ENCODE measurements around the gene CELF1. TPM values are rescaled to one million over a fixed set of nuclear protein-coding genes. Genes with fewer than 3 reads are reported as not detected.

CELF1 gene
- total RNA-seq, result 49.8 and 54.3 TPM in 2 replicates

DNA sequence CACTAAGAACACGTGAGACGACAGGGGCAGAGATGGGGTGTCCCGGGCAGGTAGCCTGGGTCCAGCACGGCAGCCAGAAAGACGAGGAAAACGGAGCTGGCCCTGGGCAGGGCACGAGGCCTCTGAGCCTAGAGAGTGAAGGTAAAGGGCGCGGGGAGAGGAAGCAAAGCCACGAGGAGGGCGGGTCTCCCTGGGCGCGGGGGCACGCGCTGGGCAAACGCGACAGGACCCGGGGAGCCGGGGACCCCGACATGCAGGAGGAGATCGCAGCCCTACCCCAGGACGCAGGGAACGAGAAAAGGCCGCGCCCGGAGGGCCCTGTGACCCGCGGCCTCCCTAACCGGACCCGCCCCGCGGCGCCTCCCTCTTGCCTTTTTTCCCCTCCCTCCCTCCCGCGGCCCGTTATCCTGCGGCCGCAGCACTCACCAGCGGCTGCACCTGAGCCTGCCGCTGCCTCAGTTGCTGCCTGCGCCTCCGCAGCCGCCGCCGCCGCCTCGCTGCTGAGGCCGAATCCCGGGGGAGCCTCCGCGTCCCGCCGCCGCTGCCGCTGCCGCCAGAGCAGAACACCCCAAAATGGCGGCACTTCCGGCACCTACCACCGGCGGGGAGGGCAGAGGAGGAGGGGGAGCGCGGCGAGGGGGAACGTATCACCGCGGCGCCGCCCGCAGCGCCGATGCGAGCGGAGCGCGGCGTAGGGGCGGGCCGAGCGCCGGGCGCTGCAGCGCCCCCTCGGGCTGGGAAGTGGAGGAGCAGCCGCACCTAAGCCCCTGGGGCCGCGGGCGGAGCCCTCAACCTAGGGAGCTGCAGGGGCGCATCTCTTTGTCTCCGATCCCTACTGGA, at the start of gene CELF1:
Gene CELF1, minus strand, starts transcription at position 567 of the 840 bp plus-strand sequence. CDS start 53,609 bp downstream, outside the sequence.

GRCh38 chr11:47593934-47594855, 41.3 kb upstream of the CELF1 start, which contains the start of gene C1QTNF4:
Gene C1QTNF4, minus strand, starts transcription at chr11:47594411. Its CDS starts 3,601 bp downstream, at chr11:47590810.

DNA sequence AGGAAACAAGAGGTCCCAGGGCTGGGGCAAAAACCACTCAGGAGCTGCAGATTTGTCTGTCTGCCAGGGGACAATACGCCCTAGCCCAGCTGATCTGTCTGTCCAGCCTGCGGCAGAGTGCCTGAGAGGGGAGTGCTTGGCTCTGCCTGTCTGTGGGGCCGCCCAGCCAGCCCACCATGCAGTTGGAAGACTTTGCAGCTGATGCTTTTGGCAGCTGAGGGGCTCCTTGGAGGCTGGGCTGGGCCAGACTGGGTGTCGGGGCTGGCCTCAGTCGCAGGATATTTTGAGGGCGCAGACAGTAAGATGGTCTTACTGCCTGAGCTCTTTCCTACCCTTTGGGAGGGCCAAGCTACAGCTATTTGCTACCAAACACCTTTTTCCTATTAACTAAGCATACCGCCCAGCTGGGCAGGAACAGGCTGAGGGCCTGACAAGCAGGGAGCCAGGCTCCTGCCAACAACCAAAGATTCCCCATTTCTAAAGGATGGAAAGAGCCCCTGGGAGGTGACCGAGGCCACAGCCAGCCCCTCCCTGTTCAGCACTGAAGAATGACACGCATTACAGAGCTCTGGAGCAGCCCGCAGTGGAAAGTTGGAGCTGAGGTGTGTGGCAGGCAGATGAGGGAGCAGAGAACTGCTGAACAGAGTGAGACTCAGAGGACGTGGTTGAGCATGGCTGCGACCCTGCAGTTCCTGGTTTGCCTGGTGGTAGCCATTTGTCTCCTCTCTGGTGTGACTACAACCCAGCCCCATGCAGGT, 33.3 kb upstream of the CELF1 start, which contains the start of gene FAM180B:
Gene FAM180B, plus strand, starts transcription at position 581 of the 758 bp plus-strand sequence. Its CDS starts 91 bp downstream, at position 672.

DNA sequence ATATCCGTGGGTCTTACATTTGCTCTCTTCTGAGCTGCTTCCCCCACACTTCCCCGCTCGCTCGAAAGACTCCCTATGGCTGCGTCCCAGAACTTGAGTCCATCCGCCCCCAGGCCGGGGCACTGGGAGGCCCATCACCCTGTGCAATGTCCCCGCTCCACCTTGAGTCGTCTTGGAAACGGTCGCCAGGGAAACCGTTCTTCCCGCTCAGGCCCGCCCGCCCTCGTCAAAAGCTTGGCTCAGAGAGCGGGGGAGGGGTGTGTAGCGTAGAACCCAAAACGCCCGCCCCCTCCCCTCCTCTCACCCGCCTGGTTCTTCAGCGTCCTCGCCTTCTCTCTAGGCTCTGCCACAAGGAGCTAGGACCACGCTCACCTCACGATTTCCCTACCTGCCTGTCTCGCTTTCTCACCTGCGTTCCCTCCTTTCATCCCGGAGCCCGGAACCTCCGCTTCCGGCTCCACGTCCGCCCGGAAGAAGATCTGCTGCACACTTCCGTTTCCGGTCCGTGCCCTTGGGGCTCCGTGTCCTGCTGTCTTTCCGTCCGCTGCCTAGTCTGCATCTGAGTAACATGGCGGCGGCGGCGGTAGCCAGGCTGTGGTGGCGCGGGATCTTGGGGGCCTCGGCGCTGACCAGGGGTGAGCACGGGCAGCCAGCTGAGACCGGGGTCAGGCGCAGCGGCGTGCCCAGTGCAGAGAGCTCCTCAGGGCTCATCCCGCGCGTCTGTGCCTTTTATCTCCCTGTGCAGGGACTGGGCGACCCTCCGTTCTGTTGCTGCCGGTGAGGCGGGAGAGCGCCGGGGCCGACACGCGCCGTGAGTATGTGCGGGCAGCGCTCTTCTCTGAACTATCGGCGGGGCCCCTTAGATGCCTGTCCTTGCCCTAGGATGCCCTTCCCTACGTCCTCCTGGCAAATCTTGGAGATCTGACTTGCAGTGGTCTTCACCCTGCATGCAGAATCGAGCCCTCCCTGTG, 25.9 kb upstream of the CELF1 start, which contains the start of the genes KBTBD4 and NDUFS3:
Gene KBTBD4, minus strand, starts transcription at position 447 of the 971 bp plus-strand sequence. Its CDS starts 19 bp downstream, at position 428.
Gene NDUFS3, plus strand, starts transcription at position 551 of the 971 bp plus-strand sequence. Its CDS starts 18 bp downstream, at position 569.

GRCh38 chr11:47565340-47566148, 12.6 kb upstream of the CELF1 start, which contains the start of gene PTPMT1:
Gene PTPMT1, plus strand, starts transcription at chr11:47565599. Its CDS starts 24 bp downstream, at chr11:47565623.

GRCh38 chr11:47448566-47449427, 104.1 kb downstream of the CELF1 start, which contains the start of gene RAPSN:
Gene RAPSN, minus strand, starts transcription at chr11:47449136. Its CDS starts 172 bp downstream, at chr11:47448964.

GRCh38 chr11:47426062-47426956, 126.6 kb downstream of the CELF1 start, which contains the start of gene PSMC3:
Gene PSMC3, minus strand, starts transcription at chr11:47426439. Its CDS starts 160 bp downstream, at chr11:47426279.

Other genes starting within 250 kb of the CELF1 start
- not detected in 2 replicates for gene MYBPC3, start 200.4 kb downstream of the CELF1 start, total RNA-seq
- gene SPI1, start 174.6 kb downstream of the CELF1 start, total RNA-seq, result not detected in 2 replicates
- 118 and 120 TPM in 2 replicates for gene SLC39A13, start 144.5 kb downstream of the CELF1 start, total RNA-seq
- gene PSMC3, start 126.7 kb downstream of the CELF1 start, total RNA-seq, result 227 and 241 TPM in 2 replicates
- not detected in 2 replicates for gene RAPSN, start 104.0 kb downstream of the CELF1 start, total RNA-seq
- 150 and 156 TPM in 2 replicates for gene PTPMT1, start 12.5 kb upstream of the CELF1 start, total RNA-seq
- gene KBTBD4, start 25.8 kb upstream of the CELF1 start, total RNA-seq, result 21.4 and 21.5 TPM in 2 replicates
- 71.1 and 76.2 TPM in 2 replicates for gene NDUFS3, start 25.9 kb upstream of the CELF1 start, total RNA-seq
- gene FAM180B, start 33.5 kb upstream of the CELF1 start, total RNA-seq, result not detected in 2 replicates
- 1.8 and 2.8 TPM in 2 replicates for gene C1QTNF4, start 41.3 kb upstream of the CELF1 start, total RNA-seq
- 80.3 and 81.4 TPM in 2 replicates for gene MTCH2, start 89.4 kb upstream of the CELF1 start, total RNA-seq
- 0.17 and 1.3 TPM in 2 replicates for gene AGBL2, start 162.2 kb upstream of the CELF1 start, total RNA-seq
- gene FNBP4, start 214.2 kb upstream of the CELF1 start, total RNA-seq, result 29.3 and 39.2 TPM in 2 replicates

All from bronchus fibroblast of lung (primary cell).